ENCODE data around the gene CENPP.
A peak's percentile ranks its signal among the peaks of the same experiment; 100 is the strongest.

CENPP gene

DNA sequence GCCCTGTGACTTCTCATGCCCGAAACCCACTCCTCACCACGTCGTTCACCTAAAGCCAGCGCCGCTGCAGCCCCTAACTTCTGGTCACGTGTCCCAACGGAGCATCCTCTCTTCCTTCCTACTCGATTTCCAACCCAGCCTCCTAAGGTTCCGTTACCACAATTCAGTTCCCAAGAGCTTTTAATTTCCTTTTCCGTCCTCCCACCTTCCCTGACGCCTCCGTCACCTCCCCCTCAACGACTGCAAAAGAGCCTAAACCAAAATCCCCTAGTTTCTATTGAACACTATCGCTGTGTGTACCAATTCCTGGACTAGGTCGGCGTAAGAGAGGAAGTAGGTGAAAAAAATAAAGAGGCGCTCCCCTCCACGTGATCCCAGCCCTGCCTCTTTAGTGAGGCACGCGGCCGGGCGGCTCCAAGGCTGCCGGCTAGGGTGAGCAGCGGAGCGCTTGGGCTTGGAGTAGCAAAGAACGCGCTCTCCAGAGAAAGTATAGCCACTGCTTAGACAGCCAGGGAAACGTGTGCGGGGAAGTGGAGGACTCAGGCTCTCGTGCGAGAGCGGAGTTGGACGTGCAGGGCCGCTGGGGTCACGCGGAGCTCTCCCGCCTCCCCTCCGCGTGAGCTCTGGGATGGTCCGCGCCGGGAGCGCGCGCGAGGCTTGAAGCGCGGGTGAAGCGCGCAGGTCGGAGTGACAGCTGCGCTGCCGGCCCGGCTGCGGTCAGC is at the start of gene CENPP, which contains the start of gene NOL8:
CENPP (plus strand) TSS at position 685 of the 722 bp plus-strand sequence.
NOL8 (minus strand) TSS at position 82 of the 722 bp plus-strand sequence. CDS start 1,189 bp downstream, outside the sequence.
- Histone ChIP-seq H3K4me2 (ENCODE audit: low read length) (peak within 1 kb of the TSS; percentile 88), H3K9me3 (ENCODE audit: control insufficient read depth, low read length) (no peaks in the 10 kb centered on the region), H3K9ac (no peak within 1 kb of the TSS), H3K4me3 (ENCODE audit: low read depth, low read length) (peak within 1 kb of the TSS; percentile 99), H3K4me1 (peaks cover 3% of the 10 kb centered on the region), H3K36me3 (ENCODE audit: control insufficient read depth, insufficient read depth, low read length) (no peaks in the 10 kb centered on the region), H3K27me3 (ENCODE audit: control insufficient read depth, insufficient read depth, low read length) (no peaks in the 10 kb centered on the region), H3K27ac (peak within 1 kb of the TSS; percentile 91), H3K79me2 (peaks cover 3% of the 10 kb centered on the region), H2AFZ (peak within 1 kb of the TSS; percentile 77)
- TF ChIP-seq, protein P1, sequence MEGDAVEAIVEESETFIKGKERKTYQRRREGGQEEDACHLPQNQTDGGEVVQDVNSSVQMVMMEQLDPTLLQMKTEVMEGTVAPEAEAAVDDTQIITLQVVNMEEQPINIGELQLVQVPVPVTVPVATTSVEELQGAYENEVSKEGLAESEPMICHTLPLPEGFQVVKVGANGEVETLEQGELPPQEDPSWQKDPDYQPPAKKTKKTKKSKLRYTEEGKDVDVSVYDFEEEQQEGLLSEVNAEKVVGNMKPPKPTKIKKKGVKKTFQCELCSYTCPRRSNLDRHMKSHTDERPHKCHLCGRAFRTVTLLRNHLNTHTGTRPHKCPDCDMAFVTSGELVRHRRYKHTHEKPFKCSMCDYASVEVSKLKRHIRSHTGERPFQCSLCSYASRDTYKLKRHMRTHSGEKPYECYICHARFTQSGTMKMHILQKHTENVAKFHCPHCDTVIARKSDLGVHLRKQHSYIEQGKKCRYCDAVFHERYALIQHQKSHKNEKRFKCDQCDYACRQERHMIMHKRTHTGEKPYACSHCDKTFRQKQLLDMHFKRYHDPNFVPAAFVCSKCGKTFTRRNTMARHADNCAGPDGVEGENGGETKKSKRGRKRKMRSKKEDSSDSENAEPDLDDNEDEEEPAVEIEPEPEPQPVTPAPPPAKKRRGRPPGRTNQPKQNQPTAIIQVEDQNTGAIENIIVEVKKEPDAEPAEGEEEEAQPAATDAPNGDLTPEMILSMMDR (IDR thresholded peaks at IDR 0.05), result no peak

DNA sequence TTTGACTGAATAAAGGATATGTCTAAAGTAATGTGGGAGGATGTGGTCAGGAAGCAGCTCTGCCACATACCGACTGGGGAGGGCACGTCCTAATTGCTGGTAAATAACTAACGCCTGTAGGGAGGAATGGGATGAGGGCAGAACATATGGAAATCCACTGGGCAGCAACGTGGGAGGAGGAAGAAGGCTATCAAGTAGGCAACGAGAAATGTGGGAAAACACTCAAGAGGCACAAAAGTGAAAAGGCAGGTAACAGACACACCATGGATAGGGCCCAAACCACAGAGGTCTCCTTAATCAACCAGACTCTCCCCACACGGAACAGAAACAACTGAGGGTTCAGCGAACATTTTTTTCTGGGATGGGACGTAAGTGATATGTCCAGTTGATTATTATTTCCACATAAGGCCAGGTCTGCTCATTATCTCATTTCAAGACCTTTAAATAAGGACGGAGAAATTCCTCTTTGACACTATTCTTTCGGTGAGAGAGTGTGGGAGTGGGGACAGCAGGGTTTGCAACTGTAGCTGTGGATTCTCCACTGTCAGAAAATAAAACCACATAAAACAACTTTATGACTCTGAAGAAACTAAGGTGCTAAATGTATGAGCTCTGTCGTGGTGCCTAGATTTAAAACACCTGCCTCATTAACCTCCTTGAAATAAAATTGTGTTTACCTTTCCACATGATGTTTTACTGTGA is 49.3 kb upstream of the CENPP start:
- Histone ChIP-seq H3K36me3 (ENCODE audit: control insufficient read depth, insufficient read depth, low read length) (no peaks in the 10 kb centered on the region), H3K9ac (no peak overlapping the region), H3K4me2 (ENCODE audit: low read length) (no peak overlapping the region), H3K9me3 (ENCODE audit: control insufficient read depth, low read length) (no peaks in the 10 kb centered on the region), H3K27ac (no peak overlapping the region), H3K27me3 (ENCODE audit: control insufficient read depth, insufficient read depth, low read length) (no peaks in the 10 kb centered on the region), H3K79me2 (no peaks in the 10 kb centered on the region), H3K4me1 (no peaks in the 10 kb centered on the region), H3K4me3 (ENCODE audit: low read depth, low read length) (no peak overlapping the region), H2AFZ (no peak overlapping the region)
- TF ChIP-seq, protein P1 (IDR thresholded peaks at IDR 0.05), result no peak

DNA sequence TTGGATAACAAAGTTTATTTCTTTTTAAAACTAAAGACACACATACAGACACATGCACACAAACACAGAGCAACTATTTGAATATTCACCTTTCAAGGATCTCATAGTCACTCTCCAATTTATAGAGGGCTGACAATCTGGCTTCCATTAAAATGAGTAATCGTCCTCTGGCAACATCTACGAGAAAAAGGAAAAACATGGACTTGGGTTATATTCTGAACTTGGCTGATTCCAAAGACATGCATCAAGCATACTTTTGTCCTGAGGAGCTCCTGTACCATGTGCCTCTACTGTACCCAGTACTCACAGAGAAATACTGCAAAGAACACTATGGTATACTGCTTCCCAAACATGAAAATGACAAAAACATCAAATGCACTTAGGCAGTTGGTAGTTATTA is 47.6 kb upstream of the CENPP start:
- H3K27me3 ChIP-seq (ENCODE audit: control insufficient read depth, insufficient read depth, low read length), result no peaks in the 10 kb centered on the region
- no peak overlapping the region for H3K4me3 ChIP-seq (ENCODE audit: low read depth, low read length)
- no peaks in the 10 kb centered on the region for H3K4me1 ChIP-seq
- no peak overlapping the region for H3K9ac ChIP-seq
- H3K9me3 ChIP-seq (ENCODE audit: control insufficient read depth, low read length), result no peaks in the 10 kb centered on the region
- no peaks in the 10 kb centered on the region for H3K36me3 ChIP-seq (ENCODE audit: control insufficient read depth, insufficient read depth, low read length)
- TF ChIP-seq, protein P1 (IDR thresholded peaks at IDR 0.05), result no peak
- no peak overlapping the region for H2AFZ ChIP-seq
- H3K4me2 ChIP-seq (ENCODE audit: low read length), result no peak overlapping the region
- no peaks in the 10 kb centered on the region for H3K79me2 ChIP-seq
- no peak overlapping the region for H3K27ac ChIP-seq

DNA sequence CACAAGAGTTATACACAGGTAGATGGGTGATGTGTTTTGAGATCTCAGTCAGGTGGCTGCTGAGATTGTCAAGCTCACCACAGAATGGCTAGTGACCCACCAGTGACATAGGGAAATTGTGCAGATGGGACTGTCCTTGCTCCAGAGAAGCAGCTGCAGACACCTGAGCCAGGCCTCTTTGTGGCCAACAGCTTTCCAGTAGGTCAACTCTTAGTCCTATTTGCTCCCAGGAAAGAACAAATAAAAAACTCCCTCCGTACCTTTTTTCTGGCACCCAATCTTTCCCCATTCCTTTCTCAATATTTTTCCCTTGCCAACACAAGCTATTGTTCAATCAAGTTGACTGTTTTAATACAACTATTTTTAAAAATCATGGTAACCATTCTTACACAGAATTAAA is 46.5 kb upstream of the CENPP start:
- Histone ChIP-seq H2AFZ (no peak overlapping the region), H3K79me2 (no peaks in the 10 kb centered on the region), H3K36me3 (ENCODE audit: control insufficient read depth, insufficient read depth, low read length) (no peaks in the 10 kb centered on the region), H3K4me1 (no peaks in the 10 kb centered on the region), H3K4me3 (ENCODE audit: low read depth, low read length) (no peak overlapping the region), H3K27ac (no peak overlapping the region), H3K9ac (no peak overlapping the region), H3K9me3 (ENCODE audit: control insufficient read depth, low read length) (no peaks in the 10 kb centered on the region), H3K27me3 (ENCODE audit: control insufficient read depth, insufficient read depth, low read length) (no peaks in the 10 kb centered on the region), H3K4me2 (ENCODE audit: low read length) (no peak overlapping the region)
- TF ChIP-seq, protein P1 (IDR thresholded peaks at IDR 0.05), result no peak
